OCI-LY7 (cell line): ENCODE results near the gene CADM2. TPM values are rescaled to one million over a fixed set of nuclear protein-coding genes. Genes with fewer than 3 reads are reported as not detected.
A peak's percentile ranks its signal among the peaks of the same experiment; 100 is the strongest.

Experiments used
- BruUV-seq: library from RNA; stranded (reverse); fragments of 400-500 nt; replicated peaks from 2 replicates; lab custom pipeline; 2021; lab: Mats Ljungman, UMichigan
- CTCF ChIA-PET: fragments of 300-600 bp; sonication (Branson Sonifier 250); formaldehyde crosslinking; loops from one replicate; lab custom pipeline; 2022; ENCODE audit warnings: antibody characterized with exemption; ENCODE audit not compliant: unreplicated experiment; lab: Charles Lee
- POLR2A ChIA-PET: fragments of 300-600 bp; sonication (Branson Sonifier 250); formaldehyde crosslinking; loops from one replicate; lab custom pipeline; 2022; ENCODE audit warnings: antibody characterized with exemption; lab: Charles Lee
- DNase-seq: peaks from one replicate; pipeline ENCODE4 v3.0.0-alpha.2; 2015; ENCODE audit warnings: low spot score
- H2AFZ ChIP-seq: fragments of 200-600 bp; sonication (generic), shearing (Covaris generic); 2 replicates; pipeline ENCODE4 v1.6.1; 2014; ENCODE audit warnings: mild to moderate bottlenecking, antibody characterized with exemption, low read length, moderate library complexity
- H3K27ac ChIP-seq: fragments of 200-600 bp; sonication (generic); 2 replicates; pipeline ENCODE4 v1.5.1; 2014; ENCODE audit warnings: mixed run types, low read depth, mild to moderate bottlenecking, moderate library complexity, low read length, inconsistent platforms; ENCODE audit not compliant: poor library complexity, severe bottlenecking
- H3K36me3 ChIP-seq: fragments of 200-600 bp; sonication (generic); 2 replicates; pipeline ENCODE4 v1.6.1; 2014; ENCODE audit warnings: mild to moderate bottlenecking, antibody characterized with exemption, low read length, moderate library complexity, mixed read lengths; ENCODE audit not compliant: insufficient read depth
- H3K4me1 ChIP-seq: fragments of 200-600 bp; sonication (generic); 2 replicates; pipeline ENCODE4 v1.5.1; 2014; ENCODE audit warnings: mild to moderate bottlenecking, low read length; ENCODE audit not compliant: insufficient read depth, poor library complexity, severe bottlenecking
- H3K4me2 ChIP-seq: fragments of 200-600 bp; sonication (generic); 2 replicates; pipeline ENCODE4 v1.6.1; 2014; ENCODE audit warnings: mild to moderate bottlenecking, low read length
- H3K4me3 ChIP-seq: fragments of 200-600 bp; sonication (generic); 2 replicates; pipeline ENCODE4 v1.5.1; 2014; ENCODE audit warnings: mild to moderate bottlenecking, low read depth, low read length; ENCODE audit not compliant: poor library complexity, severe bottlenecking
- H3K79me2 ChIP-seq: fragments of 200-600 bp; sonication (generic); 2 replicates; pipeline ENCODE4 v1.6.1; 2016; ENCODE audit warnings: low read depth, mild to moderate bottlenecking, low read length, moderate library complexity, mixed read lengths; ENCODE audit not compliant: insufficient read depth
- H3K9me2 ChIP-seq: fragments of 200-600 bp; sonication (generic); 2 replicates; pipeline ENCODE4 v1.6.1; 2016; ENCODE audit warnings: mild to moderate bottlenecking, low read length, mixed read lengths; ENCODE audit not compliant: insufficient read depth
- H3K9me3 ChIP-seq: fragments of 200-600 bp; sonication (generic); 2 replicates; pipeline ENCODE4 v1.6.1; 2014; ENCODE audit warnings: mild to moderate bottlenecking, mixed run types, low read length, mixed read lengths
- H4K20me1 ChIP-seq: fragments of 200-600 bp; sonication (generic); 2 replicates; pipeline ENCODE4 v1.6.1; 2014; ENCODE audit warnings: mild to moderate bottlenecking, antibody characterized with exemption, low read length, moderate library complexity, mixed read lengths; ENCODE audit not compliant: insufficient read depth
- CTCF ChIP-seq: fragments of 200-600 bp; sonication (generic); conservative IDR thresholded peaks from 2 replicates; pipeline ENCODE4 v1.5.1; 2014; ENCODE audit warnings: mild to moderate bottlenecking, antibody characterized with exemption, low read length, moderate library complexity, mixed read lengths
- EZH2phosphoT487 ChIP-seq: fragments of 200-600 bp; sonication (generic); IDR thresholded peaks from 2 replicates; pipeline ENCODE4 v1.6.1; 2018; ENCODE audit warnings: low read depth, borderline replicate concordance, mild to moderate bottlenecking, mixed run types, antibody characterized with exemption, low read length, moderate library complexity, mixed read lengths
- intact Hi-C: fragments of 100-400 bp; cut with micrococcal nuclease; formaldehyde crosslinking; loops from one replicate; pipeline ENCODE4 v1.10.0; 2022; ENCODE audit not compliant: unreplicated experiment
- total RNA-seq, 2 experiments: library from RNA; depleted of rRNA in 1 of 2; stranded (reverse); fragments of >200 nt in 1 of 2; shearing (Covaris generic) in 1 of 2; gene quantifications; 2 replicates each; pipeline ENCODE4 v1.2.3, GENCODE V29; 2014 to 2022

The CADM2 gene
- total RNA-seq, 2 experiments from 2014 or later, result not detected

- no TSS peak for BruUV-seq
These were observed 344.4 kb downstream of the CADM2 start for GRCh38 chr3:85303156-85303555.

DNA sequence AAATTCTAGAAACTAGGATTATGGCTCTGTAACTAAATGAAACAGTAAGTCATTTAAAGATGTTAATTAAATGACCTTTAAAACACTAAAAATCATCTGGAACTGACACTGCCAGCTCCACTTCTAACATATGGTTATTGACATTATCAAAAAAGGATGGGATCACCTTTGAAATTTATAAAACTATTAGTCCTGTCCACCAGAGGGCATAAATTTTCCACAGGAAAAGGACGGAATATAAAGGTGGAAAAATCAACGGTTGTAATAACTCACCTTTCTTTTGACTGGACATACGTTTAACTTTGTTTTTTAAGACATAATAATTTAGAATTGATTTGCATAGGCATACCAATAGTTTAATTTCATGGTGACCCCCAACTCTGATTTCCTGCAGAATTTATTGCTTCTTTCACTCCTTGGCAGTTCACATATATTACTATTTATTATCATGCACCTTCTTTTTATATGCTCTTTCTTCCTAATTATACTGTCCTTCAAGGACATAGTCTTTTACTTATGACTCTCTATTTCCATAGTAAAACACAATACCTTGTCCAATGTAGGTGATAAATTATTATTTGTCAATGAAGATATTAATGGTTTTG, 345.7 kb downstream of the CADM2 start:
- ChIA-PET CTCF (no interaction called here), POLR2A (interaction anchor here (0.6 kb wide), 2 partner anchors 539 to 1112 kb away, joined by 3 read pairs; no protein-coding TSS in a partner anchor)
- H4K20me1 ChIP-seq, result no peaks in the 10 kb centered on the region
- H3K4me3 ChIP-seq, result no peak overlapping the region
- H3K4me1 ChIP-seq, result no peaks in the 10 kb centered on the region
- no peak for DNase-seq
- no peaks in the 10 kb centered on the region for H3K9me3 ChIP-seq
- TF ChIP-seq EZH2phosphoT487 (no peak), CTCF (peak; percentile 33)
- no TSS peak for BruUV-seq
- intact Hi-C loops, result no loop called here
- H3K4me2 ChIP-seq, result no peak overlapping the region
- no peaks in the 10 kb centered on the region for H3K9me2 ChIP-seq
- H3K79me2 ChIP-seq, result no peaks in the 10 kb centered on the region
- no peak overlapping the region for H3K27ac ChIP-seq
- H2AFZ ChIP-seq, result no peak overlapping the region
- H3K36me3 ChIP-seq, result no peaks in the 10 kb centered on the region

More at GRCh38 chr3:85303156-85303555, 344.4 kb downstream of the CADM2 start:
- Histone ChIP-seq H3K36me3 (no peaks in the 10 kb centered on the region), H3K4me3 (no peak overlapping the region), H4K20me1 (no peaks in the 10 kb centered on the region; the same call in 1 of the 2 replicates), H3K9me2 (no peaks in the 10 kb centered on the region), H2AFZ (no peak overlapping the region), H3K79me2 (no peaks in the 10 kb centered on the region), H3K4me2 (no peak overlapping the region), H3K27ac (no peak overlapping the region), H3K9me3 (no peaks in the 10 kb centered on the region), H3K4me1 (no peaks in the 10 kb centered on the region)
- intact Hi-C loops, result no loop called here
- ChIA-PET POLR2A (interaction anchor here (1.2 kb wide), 1 partner anchor 10 kb away, joined by 3 read pairs; no protein-coding TSS in a partner anchor), CTCF (no interaction called here)
- DNase-seq, result no peak
- TF ChIP-seq CTCF (no peak), EZH2phosphoT487 (no peak)

DNA sequence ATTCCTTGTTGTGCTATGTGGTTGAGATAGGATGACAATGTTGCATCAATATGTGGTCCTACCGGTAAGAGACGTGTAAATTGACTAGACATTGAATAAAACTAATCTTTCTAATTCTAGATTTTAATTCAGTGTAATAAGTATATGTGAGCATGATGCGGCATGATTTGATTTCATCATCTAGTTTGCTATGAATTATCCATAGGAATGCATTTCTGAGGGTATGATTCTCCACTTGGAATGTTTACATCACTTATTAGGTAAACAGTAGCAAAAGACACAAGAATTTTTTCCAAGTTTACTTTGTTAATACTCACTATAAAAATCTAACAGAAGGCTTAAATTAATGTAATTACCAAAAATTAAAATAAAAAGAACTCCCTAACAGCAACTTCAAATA, 353.5 kb downstream of the CADM2 start:
- Histone ChIP-seq H3K36me3 (no peaks in the 10 kb centered on the region), H3K4me2 (no peak overlapping the region), H4K20me1 (no peaks in the 10 kb centered on the region), H3K9me3 (no peaks in the 10 kb centered on the region), H3K9me2 (no peaks in the 10 kb centered on the region), H3K4me3 (no peak overlapping the region), H2AFZ (no peak overlapping the region), H3K27ac (no peak overlapping the region), H3K4me1 (no peaks in the 10 kb centered on the region), H3K79me2 (no peaks in the 10 kb centered on the region)
- ChIA-PET POLR2A (interaction anchor here (0.7 to 1.2 kb wide), 2 partner anchors 9 to 46 kb away, joined by 3 to 6 read pairs; no protein-coding TSS in a partner anchor), CTCF (no interaction called here)
- no peak for DNase-seq
- no TSS peak for BruUV-seq
- intact Hi-C loops, result no loop called here
- TF ChIP-seq CTCF, result no peak
- no peak for TF ChIP-seq EZH2phosphoT487
